Measurements from ENCODE around the gene UBE2S. TPM values are rescaled to one million over a fixed set of nuclear protein-coding genes. Genes with fewer than 3 reads are reported as not detected.
"Not testable (repeated sequence)": the region's sequence is repeated elsewhere in the genome, so short reads cannot be mapped to it uniquely, and the experiment has no call there.

Gene UBE2S
- total RNA-seq, 1 donor from 2014 or later, result 31.9 TPM

DNA sequence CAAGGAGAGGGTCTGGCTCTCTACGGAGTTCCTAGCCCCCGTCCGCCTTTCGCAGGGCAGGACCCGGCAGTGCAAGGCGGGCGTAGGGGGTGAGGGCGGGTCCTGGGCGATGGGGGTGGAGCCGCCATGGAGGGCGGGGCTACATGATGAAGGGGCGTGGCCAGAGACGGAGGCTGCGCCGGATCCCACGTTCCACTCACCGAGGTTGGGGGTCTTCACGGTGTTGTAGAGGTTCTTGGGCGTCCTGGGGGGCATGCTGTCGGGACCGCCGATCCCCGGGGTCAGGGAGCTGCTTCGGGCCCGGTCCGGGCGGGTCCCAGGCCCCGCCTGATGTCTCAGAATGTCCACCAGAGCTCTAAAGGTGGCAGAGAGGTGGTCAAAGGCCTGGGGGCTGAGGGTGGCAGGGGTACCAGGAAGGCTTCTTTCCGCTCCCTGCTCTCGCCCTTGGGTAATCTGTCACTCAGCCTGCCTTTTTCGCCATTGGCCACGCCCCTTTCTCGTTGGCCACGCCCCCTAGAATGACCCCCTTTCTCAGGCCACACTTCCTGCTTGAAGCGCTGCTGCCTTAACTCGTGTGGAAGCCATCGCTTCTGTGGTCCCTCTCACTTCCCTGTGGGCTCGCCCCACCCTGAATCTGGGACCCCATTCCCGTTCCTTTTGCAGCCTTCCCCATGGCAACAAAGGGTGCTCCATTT lies 33.0 kb upstream of the UBE2S start:
- DNase-seq (ENCODE audit: low spot score), result no peak

DNA sequence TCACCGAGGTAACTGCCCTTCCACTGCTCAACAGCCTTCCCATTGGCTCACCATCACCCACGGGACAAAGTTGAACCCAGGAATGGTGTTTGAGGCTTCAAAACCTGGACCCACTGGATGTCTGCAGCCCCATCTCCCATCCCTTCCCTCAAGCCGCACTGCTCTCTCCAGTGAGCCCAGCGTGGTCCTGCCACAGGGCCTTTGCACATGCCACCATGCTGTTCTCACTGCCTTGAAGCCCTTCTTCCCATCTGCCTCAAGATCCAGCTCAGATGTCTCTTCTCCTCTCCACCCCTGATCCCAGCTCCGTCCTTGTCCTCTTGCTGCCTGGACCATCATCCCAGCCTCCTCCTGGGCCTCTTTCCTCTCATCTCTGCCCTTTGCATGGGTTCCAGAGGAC lies 31.5 kb upstream of the UBE2S start:
- no peak for DNase-seq (ENCODE audit: low spot score)

DNA sequence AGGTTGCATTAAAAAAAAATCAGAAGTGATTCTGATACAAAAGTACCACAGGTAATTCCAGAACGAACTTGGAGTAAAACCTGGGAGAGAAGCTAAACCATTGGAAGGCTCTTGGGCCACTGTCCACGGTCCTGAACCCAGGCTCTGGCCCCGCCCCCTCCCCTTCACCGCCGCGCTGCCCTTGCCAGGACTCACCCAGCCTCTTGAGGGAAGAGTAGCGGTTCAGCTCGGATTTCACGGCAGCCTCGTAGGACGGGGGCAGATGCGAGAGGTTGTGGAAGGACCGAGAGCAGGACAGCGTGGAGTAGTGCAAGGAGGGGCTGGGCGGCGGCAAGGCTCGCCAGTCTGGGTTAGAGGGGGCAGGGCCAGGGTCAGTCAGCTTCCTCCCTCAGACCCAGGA lies 29.8 kb upstream of the UBE2S start:
- no peak for DNase-seq (ENCODE audit: low spot score)

DNA sequence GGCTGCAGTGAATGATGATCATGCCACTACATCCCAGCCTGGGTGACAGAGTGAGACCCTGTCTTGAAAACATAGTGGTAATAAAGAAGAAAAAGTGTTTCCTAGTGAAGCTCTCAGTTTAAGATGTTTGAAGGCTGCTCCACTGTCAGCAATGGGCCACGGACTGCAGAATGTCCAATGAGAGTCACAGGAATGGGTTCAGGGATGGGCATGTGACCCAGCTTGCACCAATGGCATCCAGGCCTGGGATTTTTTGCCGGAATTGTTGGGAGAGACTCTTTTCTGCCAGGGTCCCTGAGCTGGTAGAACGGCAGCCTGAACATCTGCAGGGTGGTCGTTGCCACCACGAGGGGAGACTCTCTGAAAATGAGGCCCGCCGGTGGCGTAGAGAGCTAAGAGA lies 29.3 kb upstream of the UBE2S start:
- DNase-seq (ENCODE audit: low spot score), result no peak

DNA sequence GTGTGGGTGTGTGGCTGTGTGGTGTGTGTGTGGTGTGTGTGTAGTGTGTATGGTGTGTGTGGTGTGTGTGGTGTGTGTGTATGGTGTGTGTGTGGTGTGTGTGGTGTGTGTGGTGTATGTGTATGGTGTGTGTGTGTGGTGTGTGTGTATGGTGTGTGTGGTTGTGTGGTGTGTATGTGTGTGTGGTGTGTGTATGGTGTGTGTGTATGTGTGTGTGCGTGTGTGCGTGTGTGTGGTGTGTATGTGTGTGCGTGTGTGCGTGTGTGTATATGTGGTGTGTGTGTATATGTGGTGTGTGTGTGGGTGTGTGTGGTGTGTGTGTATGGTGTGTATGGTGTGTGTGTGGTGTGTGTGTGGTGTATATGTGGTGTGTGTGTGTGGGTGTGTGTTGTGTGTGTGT lies 27.4 kb upstream of the UBE2S start:
- no peak for DNase-seq (ENCODE audit: low spot score)

DNA sequence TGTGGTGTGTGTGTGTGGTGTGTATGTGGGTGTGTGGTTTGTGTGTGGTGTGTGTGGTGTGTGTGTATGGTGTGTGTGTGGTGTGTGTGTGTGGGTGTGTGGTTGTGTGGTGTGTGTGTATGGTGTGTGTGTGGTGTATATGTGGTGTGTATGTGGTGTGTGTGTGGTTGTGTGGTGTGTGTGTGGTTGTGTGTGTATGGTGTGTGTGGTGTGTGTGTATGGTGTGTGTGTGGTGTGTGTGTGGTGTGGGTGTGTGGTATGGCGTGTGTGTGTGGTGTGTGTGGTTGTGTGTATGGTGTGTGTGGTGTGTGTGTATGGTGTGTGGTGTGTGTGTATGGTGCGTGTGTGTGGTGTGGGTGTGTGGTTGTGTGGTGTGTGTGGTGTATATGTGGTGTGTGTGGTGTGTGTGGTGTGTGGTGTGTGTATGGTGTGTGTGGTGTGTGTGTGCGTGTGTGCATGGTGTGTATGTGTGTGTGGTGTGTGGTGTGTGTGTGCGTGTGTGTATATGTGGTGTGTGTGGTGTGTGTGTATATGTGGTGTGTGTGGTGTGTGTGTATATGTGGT lies 26.9 kb upstream of the UBE2S start:
- no peak for DNase-seq (ENCODE audit: low spot score)

DNA sequence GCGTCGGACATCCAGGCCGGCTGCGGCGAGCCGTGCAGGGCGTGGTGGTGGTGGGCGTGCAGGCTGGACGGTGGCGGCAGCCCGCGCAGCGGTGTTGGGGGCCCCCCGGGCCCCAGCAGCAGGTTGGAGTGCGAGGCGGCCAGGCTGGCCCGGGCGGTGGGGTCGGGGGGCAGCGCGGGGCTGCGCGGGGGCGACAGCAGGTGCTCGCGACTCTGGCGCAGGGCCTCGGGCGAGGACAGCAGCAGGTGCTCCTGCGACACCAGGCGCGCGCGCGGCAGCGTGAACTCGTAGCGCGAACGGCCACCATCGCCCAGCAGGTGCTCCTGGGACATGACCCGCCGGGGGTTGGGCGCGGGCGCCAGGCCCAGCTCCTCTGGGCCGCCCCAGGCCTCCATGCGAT lies 25.7 kb upstream of the UBE2S start:
- no peak for DNase-seq (ENCODE audit: low spot score)

DNA sequence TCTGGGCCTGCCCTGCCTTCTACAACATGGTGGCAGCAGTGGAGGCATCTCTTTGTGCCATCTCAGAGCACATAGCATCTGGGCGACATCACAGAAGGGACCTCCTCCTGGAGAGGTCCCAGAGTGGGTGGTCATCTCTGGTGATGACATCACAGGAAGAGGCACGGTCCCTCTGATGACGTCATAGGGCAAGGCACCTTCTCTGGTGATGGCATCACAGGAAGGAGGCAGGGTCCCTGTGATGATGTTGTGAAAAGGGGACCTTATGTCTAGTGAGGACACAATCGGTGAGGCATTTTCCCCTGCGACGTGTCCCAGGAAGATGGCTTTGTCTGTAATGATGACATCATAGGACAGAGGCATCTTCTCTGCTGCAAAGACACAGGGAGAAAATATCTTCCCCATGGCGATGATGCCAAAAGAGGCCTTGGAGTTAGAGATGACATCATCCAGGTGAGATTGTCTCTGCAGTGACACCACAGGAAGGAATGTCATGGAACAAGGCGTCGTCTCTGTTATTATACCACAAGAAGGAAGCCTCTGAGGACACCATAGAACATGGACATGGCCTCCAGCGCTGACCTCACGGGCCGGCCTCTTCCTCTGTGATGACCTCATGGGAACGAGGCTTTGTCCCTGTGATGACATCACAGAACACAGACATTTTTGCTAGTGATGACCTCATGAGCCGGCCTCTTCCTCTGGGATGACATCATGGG lies 24.8 kb upstream of the UBE2S start:
- DNase-seq (ENCODE audit: low spot score), result no peak

DNA sequence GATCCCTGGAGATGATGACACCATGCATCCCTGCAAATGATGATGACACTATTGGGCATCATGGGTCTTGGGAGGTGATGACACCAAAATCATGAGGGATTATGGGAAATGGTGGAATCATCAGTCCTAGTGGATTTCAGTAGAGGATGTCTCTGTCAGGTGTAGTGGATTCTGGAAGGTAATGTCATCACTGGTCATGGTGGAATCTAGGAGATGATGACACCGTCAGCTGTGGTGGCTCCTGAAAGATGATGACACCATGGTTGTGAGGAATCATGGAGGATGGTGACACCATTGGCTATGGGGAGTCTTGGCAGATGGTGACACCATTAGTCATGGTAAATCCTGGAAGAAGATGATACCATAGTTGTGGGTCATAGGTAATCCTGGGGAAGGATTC lies 23.6 kb upstream of the UBE2S start:
- DNase-seq (ENCODE audit: low spot score), result no peak

DNA sequence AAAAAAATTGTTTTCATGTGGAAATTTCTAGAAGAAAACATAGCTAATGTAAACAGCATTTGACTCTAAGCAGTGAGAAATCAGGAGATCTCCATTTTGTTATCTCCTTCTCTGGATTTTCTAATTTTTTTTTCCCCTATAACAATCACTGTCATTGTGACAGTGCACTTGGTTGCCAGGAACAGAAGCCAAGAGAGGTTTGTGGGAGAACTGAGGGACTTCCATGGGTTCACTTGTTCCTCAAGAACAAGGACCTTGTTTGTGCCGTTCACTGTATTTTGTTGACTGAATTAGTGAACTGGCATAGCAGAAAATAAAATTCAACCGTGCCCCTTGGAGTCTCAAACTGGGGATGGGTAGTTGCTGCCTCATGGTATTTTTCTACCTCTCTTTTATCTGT lies 18.5 kb upstream of the UBE2S start:
- no peak for DNase-seq (ENCODE audit: low spot score)

DNA sequence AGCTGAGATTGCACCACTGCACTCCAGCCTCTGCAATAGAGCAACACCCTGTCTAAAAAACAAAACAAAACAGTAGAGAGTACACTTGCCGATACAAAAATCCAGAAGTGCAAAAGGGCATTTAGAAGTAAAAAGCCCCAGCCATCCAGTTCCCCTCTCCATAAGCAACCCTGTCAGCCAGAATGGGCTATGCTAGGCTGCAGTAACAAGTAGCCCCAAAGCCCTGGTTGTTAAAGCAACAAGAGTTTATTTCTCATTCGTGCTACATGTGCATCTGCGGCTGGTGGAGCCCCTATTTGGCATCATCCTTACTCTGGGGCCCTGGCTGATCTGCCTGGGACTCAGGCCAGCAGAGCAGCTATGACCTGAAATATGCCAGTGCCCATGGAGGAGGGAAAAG lies 16.9 kb upstream of the UBE2S start:
- DNase-seq (ENCODE audit: low spot score), result no peak

DNA sequence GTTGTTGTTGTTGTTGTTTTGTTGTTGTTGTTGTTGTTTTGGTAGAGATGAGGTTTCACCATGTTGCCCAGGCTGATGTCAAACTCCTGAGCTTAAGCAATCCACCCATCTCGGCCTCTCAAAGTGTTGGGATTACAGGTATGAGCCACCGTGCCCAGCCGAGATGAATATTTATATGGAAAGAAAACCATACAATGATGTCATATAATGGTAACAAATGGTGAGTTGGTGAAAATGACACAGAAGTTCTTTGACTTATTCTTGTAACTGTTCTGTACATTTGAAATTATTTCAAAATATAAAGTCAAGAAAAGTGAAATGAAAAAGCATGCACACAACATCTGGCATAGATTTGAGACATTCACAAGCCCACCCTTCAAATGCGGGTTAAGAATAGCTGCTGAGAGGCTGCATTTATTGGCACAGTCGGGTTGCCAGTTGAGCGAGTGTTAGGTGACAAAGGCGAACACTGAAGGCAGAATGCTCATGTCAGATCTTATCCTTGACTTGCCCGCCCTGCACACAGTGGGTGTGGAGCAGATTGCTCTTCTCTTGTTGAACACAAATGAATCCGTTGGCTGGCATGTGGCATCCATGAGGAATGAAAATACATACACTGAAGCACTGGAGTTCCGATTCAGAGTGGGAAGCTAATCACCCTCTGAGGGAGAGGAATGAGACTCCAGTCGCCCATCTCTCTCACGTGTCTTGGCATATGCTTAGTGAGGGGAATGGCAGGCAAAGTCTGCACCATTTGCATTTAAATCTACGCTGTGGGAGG lies 15.8 kb upstream of the UBE2S start:
- DNase-seq (ENCODE audit: low spot score), result no peak

DNA sequence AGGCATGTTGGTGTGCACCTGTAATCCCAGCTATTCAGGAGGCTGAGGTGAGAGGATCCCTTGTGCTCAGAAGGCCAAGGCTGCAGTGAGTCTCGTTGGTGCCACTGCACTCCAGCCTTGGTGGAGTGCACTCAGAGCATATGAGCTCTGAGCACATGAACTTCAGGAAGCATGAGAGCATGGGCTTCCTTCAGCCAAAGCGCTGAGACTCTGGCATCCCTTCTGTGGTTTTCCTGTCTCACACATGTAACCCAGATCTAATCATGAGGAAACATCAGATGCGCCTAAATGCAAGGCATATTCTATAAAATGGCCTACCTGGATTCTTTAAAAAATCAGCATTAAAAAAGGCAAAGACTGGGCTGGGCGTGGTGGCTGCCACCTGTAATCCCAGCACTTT lies 13.7 kb upstream of the UBE2S start:
- DNase-seq (ENCODE audit: low spot score), result not testable (repeated sequence)

DNA sequence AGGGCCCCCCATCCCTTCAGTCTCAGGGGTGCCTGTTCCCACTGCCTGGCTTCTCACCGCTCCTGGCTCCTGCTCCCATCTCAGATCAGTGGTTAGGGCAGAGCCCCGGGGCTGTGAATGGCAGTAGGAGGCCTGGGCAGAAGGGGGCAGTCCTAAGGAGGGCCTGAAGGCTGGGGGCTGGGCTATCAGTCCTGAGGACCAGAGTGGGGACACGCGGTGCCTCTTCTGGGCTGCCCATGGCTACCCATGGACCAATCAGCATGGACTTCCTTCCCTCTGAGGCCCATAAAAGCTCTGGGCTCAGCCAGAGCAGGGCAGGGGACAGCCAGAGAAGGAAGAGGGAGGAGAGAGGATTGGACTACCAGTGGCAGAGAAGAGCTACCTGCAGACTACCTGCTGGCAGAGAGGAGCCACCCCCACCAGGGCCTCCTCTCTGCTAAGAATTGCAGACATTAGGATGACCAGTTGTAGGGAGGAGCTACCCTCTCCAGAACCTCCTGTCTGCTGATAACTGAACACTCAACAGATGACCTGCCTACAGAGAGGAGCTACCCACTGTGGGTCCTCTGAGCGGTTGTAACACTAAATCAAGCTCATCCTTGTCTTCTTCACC lies 12.1 kb upstream of the UBE2S start:
- no peak for DNase-seq (ENCODE audit: low spot score)

DNA sequence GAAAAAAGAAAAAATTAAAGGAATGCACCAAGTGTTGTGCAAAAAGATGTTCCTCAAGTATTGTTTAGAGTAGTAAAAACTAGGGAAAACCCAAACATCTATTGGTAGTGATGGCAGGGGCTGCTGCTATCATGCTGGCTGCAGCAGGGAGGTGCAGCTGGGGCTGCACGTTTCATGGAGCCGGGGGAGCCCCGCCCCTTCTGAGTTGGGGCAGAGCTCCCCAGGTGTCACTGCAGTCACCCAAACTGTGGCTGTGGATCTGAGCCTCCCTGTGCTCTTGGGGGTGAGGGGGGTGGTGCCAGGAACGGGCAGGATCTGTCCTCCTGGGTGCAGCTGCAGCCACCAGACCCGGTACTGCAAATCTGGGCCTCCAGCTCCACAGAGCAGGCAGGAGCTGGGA lies 11.5 kb upstream of the UBE2S start:
- DNase-seq (ENCODE audit: low spot score), result no peak

DNA sequence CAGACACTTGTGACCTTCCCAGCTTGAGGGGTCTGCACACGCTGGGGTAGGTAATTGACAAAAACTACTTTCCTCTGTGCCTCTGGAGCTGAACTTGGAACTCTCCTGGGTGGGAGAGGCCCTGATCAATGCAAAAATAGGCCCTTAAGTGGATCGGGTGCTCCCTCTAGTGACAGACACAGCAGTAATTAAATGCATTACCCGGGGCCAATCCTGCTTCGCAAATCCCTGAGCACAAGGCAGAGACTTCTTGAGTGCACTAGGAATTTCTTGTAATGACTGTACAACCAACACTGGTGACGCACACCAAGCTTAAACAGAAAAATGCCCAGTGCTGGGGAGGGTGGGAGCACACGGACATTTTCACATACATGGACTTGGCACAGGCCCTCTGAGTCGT lies 10.6 kb upstream of the UBE2S start:
- peak; percentile 62 for DNase-seq (ENCODE audit: low spot score)

DNA sequence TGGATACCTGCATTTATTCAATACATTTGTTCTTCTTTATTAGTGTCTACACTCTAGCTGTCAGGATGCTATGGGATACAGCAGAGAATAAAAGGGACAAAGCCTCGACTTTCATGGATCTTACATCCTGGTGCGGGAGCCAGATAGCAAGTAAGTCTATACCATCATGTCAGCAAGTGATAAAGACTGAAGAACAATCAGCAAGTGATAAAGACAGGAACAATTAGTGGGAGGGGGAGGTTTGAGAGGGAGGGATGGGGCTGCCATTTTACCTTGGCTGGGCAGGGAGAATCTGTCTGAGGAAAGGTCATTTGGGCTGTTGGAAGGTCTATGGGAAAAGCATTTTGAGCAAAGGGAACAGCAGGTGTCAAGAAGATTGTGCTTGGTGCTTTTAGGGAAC lies 2.6 kb upstream of the UBE2S start:
- DNase-seq (ENCODE audit: low spot score), result no peak

DNA sequence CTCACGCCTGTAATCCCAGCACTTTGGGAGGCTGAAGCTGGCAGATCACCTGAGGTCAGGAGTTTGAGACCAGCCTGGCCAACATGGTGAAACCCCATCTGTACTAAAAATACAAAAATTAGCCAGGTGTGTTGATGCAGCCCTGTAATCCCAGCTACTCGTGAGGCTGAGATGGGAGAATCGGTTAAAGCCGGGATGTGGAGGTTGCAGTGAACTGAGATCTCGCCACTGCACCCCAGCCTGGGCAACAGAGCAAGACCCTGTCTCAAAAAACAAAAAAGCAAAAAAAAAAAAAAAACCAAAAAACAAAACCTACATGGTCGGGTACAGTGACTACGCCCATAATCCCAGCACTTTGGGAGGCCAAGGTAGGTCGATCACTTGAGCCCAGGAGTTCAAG lies 1.6 kb upstream of the UBE2S start:
- not testable (repeated sequence) for DNase-seq (ENCODE audit: low spot score)

DNA sequence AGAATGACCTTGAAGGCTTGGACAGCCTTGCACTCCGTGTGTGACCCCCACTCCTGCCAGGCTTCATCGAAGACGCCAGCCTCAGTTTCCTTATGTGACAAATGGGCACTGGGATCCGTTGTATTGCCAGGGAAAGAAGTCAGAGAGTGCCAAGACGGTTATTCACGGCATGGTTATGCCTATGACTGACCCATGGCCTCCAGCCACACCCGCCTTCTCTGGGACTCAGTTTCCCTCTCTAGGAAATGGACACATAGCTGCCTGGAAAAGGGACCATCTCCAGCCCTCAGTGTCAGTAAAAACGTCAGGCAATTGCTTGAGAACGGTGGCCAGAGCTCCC lies 915 bp upstream of the UBE2S start:
- DNase-seq (ENCODE audit: low spot score), result no peak

DNA sequence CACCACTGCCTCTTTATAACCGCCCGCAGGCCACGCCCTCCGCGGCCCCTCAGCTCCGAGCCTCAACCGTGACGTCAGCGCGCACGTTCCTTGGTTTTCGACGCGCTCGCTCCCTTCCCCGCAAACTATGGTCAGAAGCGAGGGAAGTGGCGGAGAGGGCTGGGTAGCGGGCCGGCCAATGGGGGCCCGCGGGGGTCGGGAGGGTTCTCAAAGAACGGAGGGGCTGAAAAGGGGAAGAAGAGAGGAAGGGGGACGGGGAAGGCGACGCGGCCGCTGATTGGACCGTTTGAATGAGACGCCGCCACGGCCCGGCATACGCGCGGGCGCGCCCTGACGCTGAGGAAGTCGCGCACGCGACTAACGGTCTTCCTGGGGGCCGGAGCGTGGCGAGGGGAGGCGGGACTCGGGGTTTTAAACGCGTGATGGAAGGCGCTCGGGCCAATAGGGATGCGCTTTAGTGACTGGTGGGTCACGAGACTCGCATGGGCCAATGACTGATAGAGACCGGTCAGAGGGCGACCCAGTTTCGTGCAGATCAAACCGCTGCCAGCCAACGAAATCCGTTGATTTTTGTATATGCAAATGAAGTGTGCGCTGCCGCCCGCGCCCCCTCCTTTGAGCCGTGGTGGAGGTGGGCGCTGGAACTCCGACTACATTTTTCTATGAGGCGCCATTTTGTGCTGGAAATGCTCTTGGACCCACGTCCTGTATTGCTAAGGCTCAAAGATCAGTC lies 378 bp upstream of the UBE2S start:
- peak; percentile 98 for DNase-seq (ENCODE audit: low spot score)

DNA sequence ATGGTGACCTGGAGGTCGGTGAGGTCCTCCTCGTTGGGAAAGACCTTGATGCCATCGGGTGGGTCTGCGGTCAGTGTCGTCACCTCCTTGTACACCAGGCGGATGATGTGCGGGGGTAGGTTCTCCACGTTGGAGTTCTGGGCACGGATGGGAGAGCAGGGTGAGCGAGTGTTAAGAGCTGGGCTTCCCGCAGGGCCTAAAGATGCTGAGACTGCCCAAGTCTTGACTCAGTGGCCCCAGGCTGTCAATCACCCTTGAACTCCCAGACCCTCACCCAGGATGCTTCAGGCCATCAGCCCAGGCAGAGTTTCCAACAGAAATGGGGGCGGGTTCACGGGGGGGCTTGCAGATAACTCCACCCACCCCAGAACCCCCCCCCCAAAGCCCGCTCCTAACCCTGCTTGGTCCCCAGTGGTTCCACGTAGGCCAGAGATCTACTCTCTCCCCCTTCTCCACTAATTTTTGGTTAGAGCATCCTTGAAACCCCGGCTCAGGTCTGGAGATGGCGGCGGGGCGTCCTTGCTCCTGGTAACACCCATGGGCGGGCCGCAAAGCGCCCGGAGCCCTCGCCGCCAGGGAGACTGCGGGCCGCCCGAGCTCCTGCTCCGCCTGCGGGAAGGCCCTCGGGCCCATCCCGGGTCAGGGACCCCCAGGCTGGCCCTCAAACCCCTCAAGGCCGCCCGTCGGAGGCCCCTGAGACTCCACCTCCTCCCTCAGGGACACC lies 600 bp downstream of the UBE2S start:
- DNase-seq (ENCODE audit: low spot score), result no peak

Measured in ureter (tissue), 1 donor.